ENCODE data around the gene ECEL1.
"Not testable (repeated sequence)": the region's sequence is repeated elsewhere in the genome, so short reads cannot be mapped to it uniquely, and the experiment has no call there.

The ECEL1 gene

GRCh38 chr2:232487385-232488096 is at the start of gene ECEL1:
TSS of gene ECEL1 (minus strand) at chr2:232487834. CDS start at chr2:232486653, 1,181 bp downstream.
- DNase-seq, result no peak

GRCh38 chr2:232537079-232537478 is 49.4 kb upstream of the ECEL1 start:
- no peak for DNase-seq

- no peak for DNase-seq
Observed at GRCh38 chr2:232535761-232536530, 48.3 kb upstream of the ECEL1 start.

- no peak for DNase-seq
Observed at GRCh38 chr2:232534940-232535651, 47.5 kb upstream of the ECEL1 start.

GRCh38 chr2:232533944-232534710 is 46.5 kb upstream of the ECEL1 start:
- DNase-seq, result no peak

- not testable (repeated sequence) for DNase-seq
Observed at GRCh38 chr2:232532821-232533220, 45.2 kb upstream of the ECEL1 start.

- no peak for DNase-seq
Observed at GRCh38 chr2:232532419-232532818, 44.8 kb upstream of the ECEL1 start.

GRCh38 chr2:232530626-232531260 is 43.1 kb upstream of the ECEL1 start:
- no peak for DNase-seq

- DNase-seq, result no peak
Observed at GRCh38 chr2:232529806-232530547, 42.3 kb upstream of the ECEL1 start.

GRCh38 chr2:232528746-232529460 is 41.3 kb upstream of the ECEL1 start:
- DNase-seq, result no peak

GRCh38 chr2:232527905-232528470 is 40.4 kb upstream of the ECEL1 start:
- no peak for DNase-seq

GRCh38 chr2:232526372-232526941 is 38.8 kb upstream of the ECEL1 start:
- no peak for DNase-seq

GRCh38 chr2:232525791-232526371 is 38.2 kb upstream of the ECEL1 start, which contains the start of gene CHRND:
TSS of gene CHRND (plus strand) at chr2:232526160. CDS start at chr2:232526216, 56 bp downstream.
- no peak for DNase-seq

- no peak for DNase-seq
Observed at GRCh38 chr2:232525199-232525598, 37.6 kb upstream of the ECEL1 start.

GRCh38 chr2:232524771-232525170 is 37.1 kb upstream of the ECEL1 start:
- no peak for DNase-seq

- peak; percentile 15 for DNase-seq
Observed at GRCh38 chr2:232523682-232524597, 36.3 kb upstream of the ECEL1 start.

GRCh38 chr2:232523402-232523681 is 35.7 kb upstream of the ECEL1 start:
- DNase-seq, result no peak

- DNase-seq, result no peak
Observed at GRCh38 chr2:232522623-232523401, 35.2 kb upstream of the ECEL1 start.

Measured in fibroblast of upper back skin (primary cell).